CD4-positive, alpha-beta T cell treated with Interferon alpha-2 for 1 hour (primary cell): ENCODE data around the gene IMMT.

Source experiments
- DNase-seq, 2 donors: peaks; one replicate each; pipeline ENCODE4 v3.0.0-alpha.2; 2020 to 2022

IMMT gene

DNA sequence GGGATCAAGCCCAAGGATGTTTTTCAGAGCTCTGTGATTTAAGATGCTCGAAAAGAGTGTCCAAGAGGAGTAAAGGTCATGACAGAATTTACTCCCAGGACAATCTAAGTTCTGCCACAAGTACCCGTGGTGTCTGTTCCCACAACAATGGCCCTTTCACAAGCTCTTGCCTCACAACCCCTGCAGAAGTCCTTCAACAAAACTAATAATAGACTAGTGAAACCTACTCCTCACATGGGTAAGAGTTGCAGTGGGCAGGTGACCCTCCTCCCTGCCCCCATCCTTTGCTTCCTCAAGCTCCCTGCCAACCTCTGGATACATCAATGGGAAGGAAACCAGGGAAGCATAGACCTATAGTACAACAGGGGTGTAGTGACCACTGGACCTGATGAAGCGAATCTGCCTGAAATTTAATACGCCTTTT is 54.3 kb downstream of the IMMT start:
- no peak for DNase-seq

DNA sequence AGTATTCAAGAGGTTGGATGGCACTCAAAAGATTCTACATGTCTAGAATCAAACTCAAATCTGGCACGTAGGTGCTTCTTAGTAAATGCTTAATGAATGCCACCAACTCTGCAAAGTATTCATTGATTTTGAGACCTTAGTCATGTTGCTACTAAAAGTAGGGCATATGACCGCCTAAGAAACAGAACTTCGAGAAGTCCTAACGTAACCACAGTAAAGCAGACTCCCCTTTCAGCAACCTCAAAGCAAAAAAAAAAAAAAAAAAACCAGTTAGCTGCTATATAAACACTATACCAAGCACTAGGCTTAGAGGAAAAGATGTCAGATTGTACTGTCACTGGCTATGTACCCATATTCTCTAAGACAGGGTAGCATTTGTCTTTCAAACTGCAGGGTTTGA is 55.3 kb downstream of the IMMT start:
- DNase-seq: no peak

DNA sequence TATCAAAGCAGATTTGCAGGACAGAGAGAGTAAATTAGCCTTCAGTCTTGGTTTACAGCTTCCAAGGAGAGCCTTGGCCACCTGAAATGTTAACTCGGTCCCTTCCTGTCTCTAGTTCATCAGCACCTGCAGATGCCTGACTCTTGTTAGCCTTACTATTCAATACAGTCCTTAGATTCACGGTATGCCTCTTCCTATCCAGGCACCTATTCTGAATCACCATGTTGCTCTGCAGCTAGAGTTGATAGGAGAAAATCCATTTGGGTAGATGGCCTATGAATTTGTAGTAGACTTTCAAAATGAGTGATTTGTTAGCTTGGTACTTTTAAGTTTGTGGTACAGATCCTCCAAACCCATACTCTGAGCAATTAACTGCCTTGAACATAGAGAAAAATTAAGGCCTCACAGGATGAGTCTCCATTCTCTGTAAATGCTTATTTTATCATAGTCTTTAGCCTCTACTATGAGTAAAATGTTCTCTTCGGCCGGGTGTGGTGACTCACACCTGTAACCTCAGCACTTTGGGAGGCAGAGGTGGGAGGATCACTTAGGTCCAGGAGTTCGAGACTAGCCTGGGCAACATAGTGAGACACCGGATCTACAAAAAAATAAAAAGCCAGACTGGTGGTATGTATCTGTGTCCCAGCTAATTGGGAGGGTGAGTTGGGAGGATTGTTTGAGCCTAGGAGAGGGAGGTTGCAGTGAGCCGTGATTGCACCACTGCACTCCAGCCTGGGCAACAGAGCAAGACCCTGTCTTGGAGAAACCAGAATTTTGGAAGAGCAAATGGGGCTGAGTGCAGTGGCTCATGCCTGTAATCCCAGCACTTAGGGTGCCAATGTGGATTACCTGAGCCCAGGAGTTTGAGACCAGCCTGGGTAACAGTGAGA is 56.3 kb downstream of the IMMT start:
- DNase-seq: no peak

DNA sequence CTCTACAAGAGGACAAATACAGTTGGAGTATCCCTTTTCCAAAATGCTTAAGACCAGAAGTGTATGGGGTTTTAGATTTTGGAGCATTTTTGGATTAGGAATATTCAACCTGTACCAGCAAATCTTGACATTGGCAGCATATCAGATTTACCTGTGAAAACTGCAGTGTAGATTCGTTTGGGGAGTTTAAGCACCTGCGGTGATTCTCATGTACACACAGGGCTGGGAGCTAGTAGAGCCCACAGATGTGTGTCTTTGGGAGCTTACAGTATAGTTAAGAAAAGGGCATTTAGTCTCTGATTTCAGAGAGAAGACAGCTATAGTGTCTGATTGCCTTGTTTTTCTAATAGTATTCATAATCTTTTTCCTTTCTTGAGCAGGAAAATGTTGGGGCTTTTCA is 59.1 kb downstream of the IMMT start:
- DNase-seq: no peak

DNA sequence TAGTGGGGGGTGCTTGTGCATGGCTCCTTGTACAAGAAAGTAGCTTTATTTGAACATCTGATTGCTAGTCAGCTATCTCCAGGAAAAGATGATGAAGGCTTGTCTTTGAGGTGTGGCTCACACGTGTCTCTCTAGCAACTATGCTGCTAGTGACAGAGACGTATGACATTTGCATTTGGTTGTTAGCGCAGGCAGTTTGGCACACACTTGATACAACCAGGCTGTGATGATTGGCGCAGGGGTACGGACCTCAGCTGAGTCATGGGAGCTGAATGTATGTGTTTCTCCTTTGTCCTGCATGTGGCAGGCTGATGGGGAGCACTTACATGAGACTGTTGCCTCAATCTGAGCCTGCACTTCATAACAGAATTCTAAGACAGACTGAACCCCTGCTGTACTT is 59.6 kb downstream of the IMMT start:
- DNase-seq: no peak

DNA sequence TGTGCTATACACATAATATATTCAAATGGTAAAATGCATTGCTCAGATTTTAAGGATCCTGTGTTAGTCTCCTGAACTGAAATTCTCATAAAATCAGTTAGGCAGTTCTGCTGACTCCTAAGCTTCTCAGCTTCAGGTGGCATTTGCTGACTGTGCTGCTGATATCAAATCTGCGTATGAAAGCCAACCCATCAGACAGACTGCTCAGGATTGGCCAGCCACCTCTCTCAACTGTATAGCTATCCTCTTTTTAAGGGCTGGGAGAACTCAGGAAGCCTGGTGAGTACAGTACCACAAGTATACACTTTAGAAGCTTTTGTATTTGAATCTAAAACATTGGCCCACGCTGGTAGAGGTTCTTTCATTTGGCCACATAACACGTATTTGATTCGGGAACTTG is 60.6 kb downstream of the IMMT start:
- no peak for DNase-seq

DNA sequence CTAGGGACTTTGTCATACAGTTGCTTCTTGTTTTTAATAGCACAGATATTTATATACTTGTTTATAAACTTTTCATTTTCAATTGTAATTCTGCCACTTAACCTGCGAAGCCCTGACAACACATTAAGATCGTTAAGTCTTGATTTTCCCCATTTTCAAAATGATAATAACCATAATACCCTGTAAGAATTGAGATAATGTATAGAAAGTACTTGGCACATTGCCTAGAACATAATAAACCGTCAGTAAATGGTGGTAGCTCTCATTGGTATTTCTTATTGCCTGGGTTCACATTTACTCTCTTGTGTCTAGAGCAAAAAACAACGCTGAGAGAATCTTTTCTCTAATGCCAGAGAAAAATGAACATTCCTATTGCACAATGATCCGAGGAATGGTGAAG is 70.6 kb downstream of the IMMT start:
- DNase-seq: no peak

DNA sequence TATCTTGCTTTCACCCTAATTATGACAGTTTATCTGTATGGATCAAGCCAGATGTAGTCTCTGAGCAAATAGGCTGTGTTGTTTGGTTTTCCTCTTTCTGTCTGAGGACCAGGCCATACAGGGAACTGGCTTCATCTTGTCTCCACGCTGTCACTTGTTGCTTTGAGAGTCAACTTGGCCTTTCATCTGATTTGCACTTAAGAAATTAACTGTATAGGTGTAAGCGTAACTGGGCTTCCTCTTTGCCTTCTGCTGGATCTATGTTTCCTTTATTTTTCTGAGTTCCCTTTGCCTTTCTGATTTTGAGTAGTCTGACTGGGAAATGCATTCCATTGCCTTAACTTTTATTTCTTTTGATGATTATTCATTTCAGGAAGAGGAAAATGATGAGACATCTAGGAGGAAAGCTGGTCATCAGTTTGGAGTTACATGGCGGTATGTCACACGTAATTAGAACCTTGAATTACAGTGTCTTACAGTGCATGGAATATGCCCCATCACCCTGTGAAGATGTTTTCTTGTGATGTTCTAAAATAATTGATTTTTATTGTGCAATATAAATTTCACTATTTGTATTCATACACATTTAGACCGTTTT is 71.8 kb downstream of the IMMT start:
- no peak for DNase-seq

DNA sequence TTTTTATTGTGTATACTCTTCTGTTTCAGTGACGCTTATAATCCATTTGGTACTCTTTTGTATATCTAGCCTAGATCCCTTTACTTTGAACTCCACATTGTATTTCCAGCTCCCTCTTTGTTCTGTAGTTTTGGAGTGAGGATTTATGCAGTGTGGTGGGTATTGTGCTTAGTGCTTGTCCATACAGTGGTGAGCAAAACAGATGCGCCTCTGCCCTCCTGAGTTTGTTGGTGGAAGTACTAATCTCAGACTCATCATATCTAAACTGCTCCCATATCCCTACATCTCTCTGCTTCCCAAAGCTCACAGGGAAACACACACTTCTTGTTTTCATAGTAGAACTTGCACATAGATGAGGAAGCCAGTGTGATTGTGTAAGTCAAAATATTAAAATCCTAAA is 77.1 kb downstream of the IMMT start:
- no peak for DNase-seq

DNA sequence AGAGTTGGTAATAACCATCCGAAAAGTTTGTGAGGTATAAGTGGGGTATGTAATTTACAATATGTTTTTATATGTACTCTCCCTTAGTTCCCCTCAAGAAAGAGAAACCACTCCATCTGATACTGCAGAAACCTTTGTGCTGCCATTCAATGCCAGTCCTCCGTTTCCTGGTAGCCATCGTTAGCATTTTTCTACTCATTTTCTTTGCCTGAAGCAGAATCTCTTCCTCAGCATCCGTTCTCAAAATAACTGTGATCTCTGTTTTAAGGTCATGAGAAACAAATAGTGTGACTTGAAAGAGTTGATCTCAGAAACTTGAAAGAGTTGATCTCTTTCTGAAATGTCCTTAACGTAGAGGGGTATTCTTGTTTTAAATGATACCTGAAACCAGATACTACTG is 88.2 kb downstream of the IMMT start:
- DNase-seq: no peak

DNA sequence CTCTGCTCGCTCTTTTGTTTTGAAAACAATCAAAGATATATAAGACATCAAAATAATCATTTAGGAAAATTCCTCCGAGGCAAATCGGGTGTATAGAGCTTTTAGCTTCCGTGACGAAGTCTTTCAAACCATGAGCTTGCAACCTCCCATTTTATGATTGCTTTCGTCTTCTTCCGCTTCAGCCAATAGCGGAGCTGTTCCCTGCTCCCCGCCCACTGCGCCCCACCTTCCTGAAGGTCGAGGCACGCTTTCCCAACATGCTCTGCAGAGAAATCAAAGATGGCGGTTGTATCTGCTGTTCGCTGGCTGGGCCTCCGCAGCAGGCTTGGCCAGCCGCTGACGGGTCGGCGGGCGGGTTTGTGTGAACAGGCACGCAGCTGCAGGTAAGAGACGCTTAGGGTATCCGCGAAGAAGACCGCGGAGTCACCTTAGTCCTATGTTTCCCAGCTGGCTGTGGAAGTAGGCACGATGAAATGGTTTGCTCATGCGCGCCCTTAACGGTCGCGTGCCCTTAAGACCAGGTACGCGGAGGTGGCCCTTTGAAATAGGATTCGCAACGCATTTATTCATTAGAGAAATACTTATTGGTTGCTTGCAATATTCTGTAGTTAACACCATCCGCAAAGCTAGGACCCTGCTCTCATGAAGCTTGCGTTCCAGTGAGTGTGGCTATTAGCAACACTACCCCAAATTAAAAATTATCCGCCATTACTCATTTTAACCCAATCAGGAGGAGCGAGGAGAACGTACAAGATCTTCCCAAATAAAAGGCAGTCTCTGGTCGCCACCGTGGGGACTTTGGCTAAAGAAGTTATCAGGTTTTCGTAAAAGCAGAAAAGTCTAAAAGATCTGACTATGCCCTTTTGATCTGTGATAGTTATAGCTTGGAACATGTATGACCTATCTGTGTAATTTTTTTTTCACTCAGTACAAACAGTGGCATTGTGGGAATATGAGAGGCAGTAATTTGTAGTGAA is 89.0 kb downstream of the IMMT start, which contains the start of gene PTCD3:
PTCD3 (plus strand) TSS at position 267 of the 977 bp plus-strand sequence; CDS start at position 280, 13 bp downstream.
- DNase-seq: peak; percentile 92 to 94

DNA sequence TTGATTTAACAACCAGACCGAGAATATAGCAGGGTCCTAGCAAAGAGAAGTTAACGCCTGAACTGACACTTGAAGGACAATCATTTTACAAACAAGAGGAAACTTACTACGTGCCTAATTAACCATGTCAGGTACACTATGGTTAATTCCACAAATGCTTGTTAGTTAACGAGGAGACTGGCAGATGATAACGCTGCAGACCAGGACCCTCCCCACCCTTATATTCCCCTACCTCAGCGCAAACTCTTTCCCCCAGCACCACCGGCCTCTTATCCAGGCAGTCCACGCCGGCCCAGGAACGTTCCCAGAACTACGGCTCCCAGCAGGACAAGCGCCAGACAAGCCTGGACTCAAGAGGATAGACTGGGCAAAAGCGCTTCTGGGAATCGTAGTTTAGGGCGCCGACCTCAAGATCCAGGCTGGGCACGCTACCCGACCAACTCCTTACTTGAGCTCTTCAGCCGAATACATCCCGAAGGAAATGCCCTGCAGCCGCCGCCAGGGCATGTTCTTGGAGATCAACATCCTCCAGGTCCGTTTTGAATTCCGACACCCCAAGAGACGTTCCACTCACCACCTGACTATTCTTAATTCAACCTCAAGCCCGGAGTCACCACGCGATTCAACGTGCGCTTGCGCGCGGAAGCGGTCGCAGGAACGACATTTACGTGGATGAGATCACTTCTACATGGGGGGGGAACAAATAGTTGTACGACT is 89.9 kb downstream of the IMMT start, which contains the start of gene POLR1A:
POLR1A (minus strand) TSS at position 635 of the 717 bp plus-strand sequence; CDS start at position 525, 110 bp downstream.
- peak; percentile 81 to 88 for DNase-seq

DNA sequence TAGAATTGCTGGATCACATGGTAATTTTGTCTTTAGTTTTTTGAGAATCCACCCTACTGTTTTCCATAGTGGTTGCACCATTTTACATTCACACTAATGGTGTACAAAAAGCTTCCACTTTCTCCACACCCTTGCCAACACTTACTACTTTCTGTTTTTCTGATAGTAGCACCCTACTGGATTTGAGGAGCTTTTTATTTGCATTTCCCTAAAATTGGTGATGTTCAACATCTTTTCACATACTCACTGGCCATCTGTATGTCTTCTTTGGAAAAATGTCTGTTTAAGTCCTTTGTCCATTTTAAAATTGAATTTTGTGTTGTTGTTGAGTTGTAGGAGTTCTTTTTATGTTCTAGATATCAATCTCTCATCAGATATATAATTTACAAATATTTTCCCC is 93.1 kb downstream of the IMMT start:
- no peak for DNase-seq

DNA sequence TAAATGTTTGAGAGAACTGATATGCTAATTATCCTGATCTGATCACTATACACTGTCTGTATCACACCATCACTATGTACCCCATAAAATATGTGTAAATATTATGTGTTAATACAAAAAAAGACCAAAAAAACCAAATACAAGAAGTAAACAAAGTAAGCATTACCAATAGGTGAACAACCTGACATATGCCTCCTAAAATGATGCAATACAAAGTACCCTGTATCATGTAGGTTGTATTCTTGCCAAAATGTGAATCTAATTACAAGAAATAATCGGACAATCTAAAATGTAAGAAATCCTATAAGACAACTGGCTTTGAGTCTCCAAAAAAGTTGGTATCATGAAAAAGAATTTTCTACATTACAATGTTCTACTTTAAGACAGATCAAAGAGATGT is 97.3 kb downstream of the IMMT start:
- DNase-seq: no peak

DNA sequence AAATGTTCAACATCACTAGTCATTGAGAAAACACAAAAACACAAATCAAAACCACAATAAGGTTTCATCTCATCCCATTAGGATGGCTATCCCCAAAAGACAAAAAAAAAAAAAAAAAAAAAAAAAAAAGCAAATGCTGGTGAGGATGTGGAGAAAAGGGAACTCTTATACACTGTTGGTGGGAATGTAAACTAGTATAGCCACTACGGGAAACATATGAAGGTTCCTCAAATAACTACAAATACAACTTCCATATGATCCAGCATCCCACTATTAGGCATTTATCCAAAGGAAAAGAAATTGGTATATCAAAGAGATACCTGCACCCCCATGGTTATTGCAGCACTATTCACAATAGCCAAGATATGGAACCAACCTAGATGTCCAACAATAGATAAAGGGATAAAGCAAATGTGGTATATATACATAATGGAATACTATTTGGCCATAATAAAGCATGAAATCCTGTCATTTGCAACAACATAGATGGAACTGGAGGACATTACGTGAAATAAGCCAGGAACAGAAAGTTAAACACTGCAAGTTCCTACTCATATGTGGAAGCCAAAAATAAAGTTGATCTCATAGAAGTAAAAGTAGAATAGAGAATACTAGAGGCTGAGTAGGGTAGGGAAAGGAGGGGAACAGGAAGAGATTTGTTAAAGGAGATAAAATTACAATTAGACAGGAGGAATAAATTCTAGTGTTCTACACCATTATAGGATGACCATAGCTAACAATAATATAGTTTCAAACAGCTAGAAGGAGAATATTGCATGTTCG is 98.0 kb downstream of the IMMT start:
- DNase-seq: no peak

DNA sequence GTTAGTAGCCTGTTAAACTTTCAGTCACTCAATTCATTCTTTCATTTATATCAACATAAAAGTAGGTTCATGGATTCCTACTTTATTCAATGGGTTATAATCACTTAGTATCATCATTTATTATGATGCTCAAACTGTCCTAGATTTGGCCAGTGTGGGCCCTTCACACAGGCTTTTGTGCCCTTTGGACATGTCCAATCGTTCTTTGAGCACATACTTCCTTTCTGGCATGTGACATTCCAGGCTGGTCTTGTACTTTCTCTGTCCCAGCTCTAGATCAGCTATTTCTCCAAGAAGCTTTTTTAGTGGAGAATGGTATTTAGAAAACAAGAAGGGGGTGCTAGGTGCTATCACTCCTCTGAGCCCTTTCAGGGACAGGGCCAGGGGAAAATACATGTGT is 101.0 kb downstream of the IMMT start:
- no peak for DNase-seq
